Prostate gland (tissue), 2 donors: Measurements from ENCODE around the gene FOXO1.

Source experiments
- CTCF ChIP-seq, 4 experiments: fragments of 200-600 bp in 2 of 4; fragments of 450-650 bp in 2 of 4; sonication (generic) in 2 of 4; IDR thresholded peaks; 1 replicate in 3 of 4; 2 replicates in 1 of 4; pipeline ENCODE4 v1.5.1; 2016 to 2019; ENCODE audit warnings: antibody characterized with exemption in 4 of 4, mild to moderate bottlenecking in 2 of 4, moderate library complexity in 2 of 4
- POLR2AphosphoS5 ChIP-seq: sonication (generic); formaldehyde crosslinking; IDR thresholded peaks from one replicate; pipeline ENCODE4 v1.6.1; 2017; ENCODE audit warnings: antibody characterized with exemption

GRCh38 chr13:40613192-40613818 lies 53.1 kb downstream of the FOXO1 start:
- TF ChIP-seq CTCF (IDR thresholded peaks at IDR 0.05) (no peak), POLR2AphosphoS5 (peak; percentile 55)
